ENCODE data around the gene CADPS2.

DNA sequence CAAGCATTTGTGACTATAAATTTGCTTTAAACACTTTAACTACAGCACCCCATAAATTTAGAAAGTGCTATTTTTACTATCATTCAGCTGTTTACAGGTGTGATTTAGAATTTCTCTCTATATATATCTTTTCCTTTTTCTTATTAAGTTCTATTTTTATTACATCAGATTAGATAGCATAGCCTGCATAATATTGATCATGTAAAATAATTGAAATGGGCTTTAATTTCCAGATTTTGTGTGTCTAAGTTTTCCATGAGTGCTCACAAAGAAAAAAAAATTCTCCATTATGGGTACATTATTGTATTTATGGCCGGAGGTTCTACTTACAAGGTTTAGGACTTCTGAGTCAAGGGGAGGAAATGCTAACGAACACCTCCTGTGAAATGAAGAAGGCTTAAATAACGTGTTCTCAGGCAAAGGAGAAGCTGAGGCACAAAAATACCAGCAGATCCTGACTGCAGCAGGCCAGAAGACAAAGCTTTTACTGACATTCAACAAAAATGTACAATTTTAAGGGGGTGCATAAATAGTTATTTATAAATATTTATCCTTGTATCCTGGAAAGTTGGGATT, 301.5 kb downstream of the CADPS2 start:
- TF ChIP-seq, protein P1, sequence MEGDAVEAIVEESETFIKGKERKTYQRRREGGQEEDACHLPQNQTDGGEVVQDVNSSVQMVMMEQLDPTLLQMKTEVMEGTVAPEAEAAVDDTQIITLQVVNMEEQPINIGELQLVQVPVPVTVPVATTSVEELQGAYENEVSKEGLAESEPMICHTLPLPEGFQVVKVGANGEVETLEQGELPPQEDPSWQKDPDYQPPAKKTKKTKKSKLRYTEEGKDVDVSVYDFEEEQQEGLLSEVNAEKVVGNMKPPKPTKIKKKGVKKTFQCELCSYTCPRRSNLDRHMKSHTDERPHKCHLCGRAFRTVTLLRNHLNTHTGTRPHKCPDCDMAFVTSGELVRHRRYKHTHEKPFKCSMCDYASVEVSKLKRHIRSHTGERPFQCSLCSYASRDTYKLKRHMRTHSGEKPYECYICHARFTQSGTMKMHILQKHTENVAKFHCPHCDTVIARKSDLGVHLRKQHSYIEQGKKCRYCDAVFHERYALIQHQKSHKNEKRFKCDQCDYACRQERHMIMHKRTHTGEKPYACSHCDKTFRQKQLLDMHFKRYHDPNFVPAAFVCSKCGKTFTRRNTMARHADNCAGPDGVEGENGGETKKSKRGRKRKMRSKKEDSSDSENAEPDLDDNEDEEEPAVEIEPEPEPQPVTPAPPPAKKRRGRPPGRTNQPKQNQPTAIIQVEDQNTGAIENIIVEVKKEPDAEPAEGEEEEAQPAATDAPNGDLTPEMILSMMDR (IDR thresholded peaks at IDR 0.05): no peak
- TF ChIP-seq EP300 (IDR thresholded peaks at IDR 0.05) (no peak), POLR2A (IDR thresholded peaks at IDR 0.05) (no peak)
